ENCODE data around the gene FGGY. TPM values are rescaled to one million over a fixed set of nuclear protein-coding genes. Genes with fewer than 3 reads are reported as not detected.
A peak's percentile ranks its signal among the peaks of the same experiment; 100 is the strongest.

The FGGY gene
- total RNA-seq, 1 donor = 10.8 TPM

GRCh38 chr1:59500950-59501742, 204.3 kb downstream of the FGGY start:
- DNase-seq (ENCODE audit: low read depth in 2 of 3, low spot score in 2 of 3) = no peak

- no peak for DNase-seq (ENCODE audit: low read depth in 2 of 3, low spot score in 2 of 3)
Measured at GRCh38 chr1:59502009-59502691, 205.3 kb downstream of the FGGY start.

DNA sequence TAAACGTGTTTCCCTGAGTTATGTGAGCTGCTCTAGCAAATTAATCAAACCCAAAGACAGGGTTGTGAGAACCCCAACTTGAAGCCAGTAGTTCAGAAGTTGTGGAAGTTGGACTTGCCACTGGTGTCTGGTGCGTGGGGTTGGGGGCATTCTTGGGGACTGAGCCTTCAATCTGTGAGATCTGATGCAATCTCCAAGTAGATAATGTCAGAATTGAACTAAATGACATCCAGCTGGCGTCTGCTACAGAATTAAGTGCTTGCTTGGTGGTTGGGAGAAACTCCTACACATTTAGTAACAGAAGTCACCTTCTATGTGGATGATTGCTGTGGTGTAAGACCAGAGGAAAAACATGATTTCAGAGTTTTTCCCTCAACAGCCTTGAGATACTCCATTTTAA, 207.4 kb downstream of the FGGY start:
- no peak for DNase-seq (ENCODE audit: low read depth in 2 of 3, low spot score in 2 of 3)

GRCh38 chr1:59505596-59506028, 208.7 kb downstream of the FGGY start:
- DNase-seq (ENCODE audit: low read depth in 2 of 3, low spot score in 2 of 3) = no peak

- peak in 1 of 3 donors; percentile 36 for DNase-seq (ENCODE audit: low read depth in 2 of 3, low spot score in 2 of 3)
Measured at GRCh38 chr1:59506952-59507351, 210.1 kb downstream of the FGGY start.

- no peak for DNase-seq (ENCODE audit: low read depth in 2 of 3, low spot score in 2 of 3)
Measured at GRCh38 chr1:59509341-59509875, 212.5 kb downstream of the FGGY start.

DNA sequence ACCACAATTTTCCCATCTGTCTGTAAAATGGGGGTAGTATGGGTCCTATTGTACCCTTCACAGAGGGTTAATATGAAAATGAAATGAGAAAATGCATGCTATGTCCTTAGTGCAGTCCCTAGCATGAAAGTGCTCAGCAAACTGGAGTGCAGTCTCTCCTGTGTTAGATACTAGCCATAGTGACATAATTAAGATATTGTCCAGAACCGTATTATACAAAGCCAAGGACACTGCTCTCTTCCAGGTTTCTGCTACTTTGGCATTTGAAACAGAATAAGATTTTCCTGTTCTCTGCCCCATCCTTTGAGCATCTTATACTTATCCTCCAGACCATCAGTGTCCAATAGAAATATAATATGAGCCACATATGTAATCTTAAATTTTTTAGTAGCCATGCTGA, 213.4 kb downstream of the FGGY start:
- DNase-seq (ENCODE audit: low read depth in 2 of 3, low spot score in 2 of 3) = no peak

GRCh38 chr1:59511476-59512465, 214.9 kb downstream of the FGGY start:
- no peak for DNase-seq (ENCODE audit: low read depth in 2 of 3, low spot score in 2 of 3)

- no peak for DNase-seq (ENCODE audit: low read depth in 2 of 3, low spot score in 2 of 3)
Measured at GRCh38 chr1:59512702-59513101, 215.8 kb downstream of the FGGY start.

DNA sequence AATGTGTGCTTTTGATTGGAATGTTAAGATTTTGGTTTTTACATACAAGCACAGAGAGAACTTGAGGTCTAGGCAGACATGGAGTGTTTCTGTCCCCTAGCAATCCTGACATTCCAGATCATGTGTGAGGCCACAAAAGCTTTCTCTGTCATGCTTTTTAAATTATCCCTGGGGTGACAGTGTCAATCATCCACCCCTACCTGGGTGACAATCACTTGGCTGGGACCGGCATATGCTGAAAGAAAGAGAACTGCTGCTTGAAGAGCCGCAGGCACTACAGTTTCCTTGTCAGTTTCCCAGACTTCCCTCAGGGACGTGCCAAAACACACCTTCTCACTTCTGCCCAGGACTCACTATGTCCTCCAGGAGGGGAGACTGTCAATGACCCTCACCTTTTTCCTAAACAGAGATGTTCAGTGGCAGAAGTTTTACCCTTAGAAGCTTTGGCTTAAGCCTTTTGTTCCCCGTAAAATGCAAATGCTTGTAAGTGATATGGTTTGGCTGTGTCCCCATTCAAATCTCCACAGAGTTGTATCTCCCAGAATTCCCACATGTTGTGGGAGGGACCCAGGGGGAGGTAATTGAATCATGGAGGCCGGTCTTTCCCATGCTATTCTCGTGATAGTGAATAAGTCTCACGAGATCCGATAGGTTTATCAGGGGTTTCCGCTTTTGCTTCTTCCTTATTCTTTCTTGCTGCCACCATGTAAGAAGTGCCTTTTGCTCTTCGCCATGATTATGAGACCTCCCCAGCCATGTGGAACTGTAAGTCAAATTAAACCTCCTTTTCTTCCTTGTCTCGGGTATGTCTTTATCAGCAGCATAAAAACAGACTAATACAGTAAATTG, 217.4 kb downstream of the FGGY start:
- no peak for DNase-seq (ENCODE audit: low read depth in 2 of 3, low spot score in 2 of 3)

DNA sequence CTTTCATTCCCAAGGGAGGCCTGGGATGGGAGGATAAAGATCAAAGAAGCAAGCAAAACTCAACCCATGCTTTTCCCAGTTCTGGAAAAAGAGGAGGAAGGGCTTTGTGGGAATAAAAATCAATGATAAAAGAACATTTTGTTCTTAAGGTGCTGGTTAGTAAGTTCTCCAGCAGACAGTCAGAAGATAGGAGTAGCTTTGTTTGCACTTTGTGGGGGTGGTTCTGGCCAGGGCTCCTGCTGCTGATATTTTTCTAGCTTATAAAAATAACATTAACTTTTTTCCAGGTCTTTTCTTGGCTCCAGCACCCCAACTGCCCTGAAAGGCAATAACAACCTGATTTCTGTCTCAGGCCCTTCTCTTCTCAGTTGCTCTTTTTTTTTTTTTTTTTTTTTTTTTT, 220.0 kb downstream of the FGGY start:
- DNase-seq (ENCODE audit: low read depth in 2 of 3, low spot score in 2 of 3) = no peak

DNA sequence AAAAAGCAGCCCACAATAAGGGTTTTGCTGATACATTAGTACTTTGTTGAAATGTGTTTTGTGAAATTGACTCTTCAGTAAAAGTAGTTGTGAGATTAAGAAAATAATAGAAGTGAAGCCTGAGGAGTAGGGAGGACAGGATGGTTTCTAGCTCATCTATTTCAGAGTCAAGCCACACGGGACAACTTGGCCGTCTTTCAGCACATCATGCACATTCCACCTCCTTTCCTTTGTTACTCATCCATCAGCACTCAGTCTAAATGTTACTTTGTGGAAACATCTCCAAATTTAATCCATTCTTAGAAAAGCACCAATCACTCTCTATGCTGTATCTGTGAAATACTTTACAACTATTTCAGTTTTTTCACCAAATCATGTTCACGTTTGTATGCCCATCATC, 223.3 kb downstream of the FGGY start:
- no peak for DNase-seq (ENCODE audit: low read depth in 2 of 3, low spot score in 2 of 3)

DNA sequence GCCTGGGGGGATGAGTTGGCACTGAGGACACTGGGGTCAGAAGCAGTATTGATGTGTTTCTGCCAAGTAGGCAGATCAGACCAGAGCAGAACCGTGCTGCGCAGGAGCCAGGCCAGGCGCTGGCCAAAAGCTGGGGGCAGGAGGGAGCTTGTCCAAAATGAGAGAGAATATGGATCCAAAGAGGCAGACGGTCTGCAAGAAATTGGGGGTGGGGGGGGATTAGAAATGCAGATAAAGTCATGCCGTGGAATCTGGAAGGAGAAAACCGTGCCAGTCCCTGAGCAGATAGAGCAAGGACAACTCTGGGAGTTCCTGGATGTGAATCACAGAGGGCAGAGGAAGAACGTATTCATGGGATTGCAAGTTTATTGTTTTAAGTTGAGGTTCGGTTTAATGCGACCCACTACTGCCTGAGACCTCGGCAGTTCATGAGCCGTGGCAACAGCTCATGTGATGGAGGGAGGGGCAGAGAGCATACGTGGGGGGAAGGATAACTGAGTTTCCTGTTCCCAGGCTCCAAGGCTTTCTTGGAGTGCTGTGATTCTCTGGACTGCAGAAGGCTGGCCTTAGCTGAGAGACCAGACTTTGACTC, 224.0 kb downstream of the FGGY start:
- DNase-seq (ENCODE audit: low read depth in 2 of 3, low spot score in 2 of 3) = no peak

DNA sequence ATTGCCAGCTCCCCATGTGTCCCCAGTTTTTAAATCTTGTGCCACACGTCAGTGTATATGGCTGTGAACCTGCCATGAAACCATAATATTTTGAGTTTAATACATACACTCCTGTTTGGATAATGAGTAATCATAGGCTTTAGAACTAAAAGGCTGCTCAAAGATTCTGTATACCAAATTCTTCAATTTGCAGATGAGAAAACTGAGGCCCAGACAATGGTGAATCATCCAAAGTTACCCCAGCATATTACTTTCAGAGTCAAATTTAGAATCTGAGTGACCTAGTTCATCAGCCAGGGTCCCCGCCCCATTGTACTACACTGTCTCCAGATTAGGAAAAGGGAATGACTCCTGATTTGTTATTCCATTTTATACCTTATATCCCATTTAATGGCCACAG, 224.6 kb downstream of the FGGY start:
- DNase-seq (ENCODE audit: low read depth in 2 of 3, low spot score in 2 of 3) = no peak

DNA sequence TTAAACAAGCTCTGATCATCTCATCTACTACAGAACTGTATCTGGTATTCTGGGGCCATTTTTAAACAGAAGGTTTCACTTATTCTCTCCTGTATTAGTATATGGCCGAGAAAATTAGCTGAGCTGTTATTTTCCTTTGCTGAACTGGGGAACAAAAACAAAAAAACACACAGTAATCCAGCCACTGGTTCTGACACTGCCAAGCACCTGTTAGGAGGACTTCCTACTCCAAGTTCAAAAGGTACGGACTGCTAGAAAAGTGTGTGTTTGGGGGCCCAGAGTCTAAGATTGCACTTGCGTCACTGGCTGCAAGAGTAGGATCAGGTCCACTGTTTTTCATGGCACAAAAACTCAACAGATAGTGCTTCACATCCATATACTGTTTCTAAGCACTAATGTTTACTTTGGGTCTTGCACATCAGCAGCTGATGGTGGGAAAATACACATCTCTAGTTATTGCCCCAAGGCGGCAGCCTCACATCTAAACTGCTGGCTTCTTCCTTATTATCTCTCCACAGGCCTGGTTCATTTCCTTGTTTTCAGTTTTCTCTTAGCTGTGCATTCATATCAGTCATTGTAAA, 226.1 kb downstream of the FGGY start:
- no peak for DNase-seq (ENCODE audit: low read depth in 2 of 3, low spot score in 2 of 3)

GRCh38 chr1:59523745-59524450, 227.0 kb downstream of the FGGY start:
- no peak for DNase-seq (ENCODE audit: low read depth in 2 of 3, low spot score in 2 of 3)

GRCh38 chr1:59526240-59526639, 229.3 kb downstream of the FGGY start:
- DNase-seq (ENCODE audit: low read depth in 2 of 3, low spot score in 2 of 3) = no peak

DNA sequence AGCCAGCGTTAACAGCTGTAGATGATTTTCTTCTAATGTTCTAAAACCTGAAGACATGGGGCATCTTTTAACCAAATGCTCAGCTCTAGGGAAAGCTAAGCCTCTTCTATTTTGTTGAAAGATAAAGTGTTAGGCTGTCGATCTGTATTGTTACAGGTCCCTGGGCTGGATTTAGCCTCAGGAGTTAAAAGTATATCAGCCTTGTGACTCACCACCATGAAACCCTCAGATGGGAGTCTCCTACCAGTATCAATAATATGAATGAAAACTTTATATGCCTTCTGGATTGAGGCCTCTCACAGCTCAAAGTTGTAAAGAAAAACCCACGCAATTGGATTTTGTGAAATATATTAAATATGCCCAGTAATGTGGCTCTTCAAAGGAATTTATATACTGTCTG, 231.6 kb downstream of the FGGY start:
- no peak for DNase-seq (ENCODE audit: low read depth in 2 of 3, low spot score in 2 of 3)

GRCh38 chr1:59528900-59529299, 232.0 kb downstream of the FGGY start:
- DNase-seq (ENCODE audit: low read depth in 2 of 3, low spot score in 2 of 3) = no peak

Data from hematopoietic multipotent progenitor cell (in vitro differentiated cells).